ENCODE results near the gene LRG1.

DNA sequence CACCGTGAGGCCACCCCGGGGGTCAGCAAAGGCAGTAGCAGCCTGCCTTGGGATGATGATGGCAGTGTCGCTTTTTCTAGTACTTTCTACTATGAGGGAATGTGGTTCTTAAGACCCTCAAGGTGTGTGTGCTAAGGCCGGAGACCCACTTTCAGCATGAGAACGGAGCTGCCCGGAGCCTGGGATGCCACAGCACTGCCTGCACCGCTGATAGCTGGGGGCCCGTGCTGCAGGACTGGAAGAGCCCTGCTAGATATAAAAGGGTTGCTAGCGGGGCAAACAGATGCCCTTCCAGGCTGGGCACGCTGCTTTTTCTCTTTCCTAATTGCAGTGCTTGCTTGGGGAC is 36.0 kb downstream of the LRG1 start:
- TF ChIP-seq, protein P1, sequence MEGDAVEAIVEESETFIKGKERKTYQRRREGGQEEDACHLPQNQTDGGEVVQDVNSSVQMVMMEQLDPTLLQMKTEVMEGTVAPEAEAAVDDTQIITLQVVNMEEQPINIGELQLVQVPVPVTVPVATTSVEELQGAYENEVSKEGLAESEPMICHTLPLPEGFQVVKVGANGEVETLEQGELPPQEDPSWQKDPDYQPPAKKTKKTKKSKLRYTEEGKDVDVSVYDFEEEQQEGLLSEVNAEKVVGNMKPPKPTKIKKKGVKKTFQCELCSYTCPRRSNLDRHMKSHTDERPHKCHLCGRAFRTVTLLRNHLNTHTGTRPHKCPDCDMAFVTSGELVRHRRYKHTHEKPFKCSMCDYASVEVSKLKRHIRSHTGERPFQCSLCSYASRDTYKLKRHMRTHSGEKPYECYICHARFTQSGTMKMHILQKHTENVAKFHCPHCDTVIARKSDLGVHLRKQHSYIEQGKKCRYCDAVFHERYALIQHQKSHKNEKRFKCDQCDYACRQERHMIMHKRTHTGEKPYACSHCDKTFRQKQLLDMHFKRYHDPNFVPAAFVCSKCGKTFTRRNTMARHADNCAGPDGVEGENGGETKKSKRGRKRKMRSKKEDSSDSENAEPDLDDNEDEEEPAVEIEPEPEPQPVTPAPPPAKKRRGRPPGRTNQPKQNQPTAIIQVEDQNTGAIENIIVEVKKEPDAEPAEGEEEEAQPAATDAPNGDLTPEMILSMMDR (IDR thresholded peaks at IDR 0.05; ENCODE audit: insufficient read depth, low read length): no peak
- TF ChIP-seq POLR2AphosphoS5 (IDR thresholded peaks at IDR 0.05; ENCODE audit: low read depth) (no peak), SPI1 (IDR thresholded peaks at IDR 0.05; ENCODE audit: borderline replicate concordance, low read depth) (no peak)
- TF ChIP-seq, protein P2, sequence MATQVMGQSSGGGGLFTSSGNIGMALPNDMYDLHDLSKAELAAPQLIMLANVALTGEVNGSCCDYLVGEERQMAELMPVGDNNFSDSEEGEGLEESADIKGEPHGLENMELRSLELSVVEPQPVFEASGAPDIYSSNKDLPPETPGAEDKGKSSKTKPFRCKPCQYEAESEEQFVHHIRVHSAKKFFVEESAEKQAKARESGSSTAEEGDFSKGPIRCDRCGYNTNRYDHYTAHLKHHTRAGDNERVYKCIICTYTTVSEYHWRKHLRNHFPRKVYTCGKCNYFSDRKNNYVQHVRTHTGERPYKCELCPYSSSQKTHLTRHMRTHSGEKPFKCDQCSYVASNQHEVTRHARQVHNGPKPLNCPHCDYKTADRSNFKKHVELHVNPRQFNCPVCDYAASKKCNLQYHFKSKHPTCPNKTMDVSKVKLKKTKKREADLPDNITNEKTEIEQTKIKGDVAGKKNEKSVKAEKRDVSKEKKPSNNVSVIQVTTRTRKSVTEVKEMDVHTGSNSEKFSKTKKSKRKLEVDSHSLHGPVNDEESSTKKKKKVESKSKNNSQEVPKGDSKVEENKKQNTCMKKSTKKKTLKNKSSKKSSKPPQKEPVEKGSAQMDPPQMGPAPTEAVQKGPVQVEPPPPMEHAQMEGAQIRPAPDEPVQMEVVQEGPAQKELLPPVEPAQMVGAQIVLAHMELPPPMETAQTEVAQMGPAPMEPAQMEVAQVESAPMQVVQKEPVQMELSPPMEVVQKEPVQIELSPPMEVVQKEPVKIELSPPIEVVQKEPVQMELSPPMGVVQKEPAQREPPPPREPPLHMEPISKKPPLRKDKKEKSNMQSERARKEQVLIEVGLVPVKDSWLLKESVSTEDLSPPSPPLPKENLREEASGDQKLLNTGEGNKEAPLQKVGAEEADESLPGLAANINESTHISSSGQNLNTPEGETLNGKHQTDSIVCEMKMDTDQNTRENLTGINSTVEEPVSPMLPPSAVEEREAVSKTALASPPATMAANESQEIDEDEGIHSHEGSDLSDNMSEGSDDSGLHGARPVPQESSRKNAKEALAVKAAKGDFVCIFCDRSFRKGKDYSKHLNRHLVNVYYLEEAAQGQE (IDR thresholded peaks at IDR 0.05; ENCODE audit: insufficient replicate concordance, low read depth): no peak
